GM23338 (cell line): ENCODE data around the gene CROCC2. TPM values are rescaled to one million over a fixed set of nuclear protein-coding genes. Genes with fewer than 3 reads are reported as not detected.

Experiments
- ATAC-seq: fragments of 200-7000 bp; cut with Tn5 transposase; 3 replicates; pipeline ENCODE4 v1.9.1; 2020
- DNase-seq: peaks from one replicate; pipeline ENCODE4 v3.0.0-alpha.2; 2015; ENCODE audit warnings: low spot score
- H2AFZ ChIP-seq: fragments of 200-600 bp; sonication (generic); 2 replicates; pipeline ENCODE4 v1.8.0; 2016; ENCODE audit warnings: antibody characterized with exemption, mild to moderate bottlenecking, moderate library complexity
- H3F3A ChIP-seq: fragments of 200-600 bp; sonication (generic); replicated peaks from 2 replicates; pipeline ENCODE4 v1.8.0; 2017; ENCODE audit warnings: antibody characterized with exemption, mixed run types, low read depth
- H3K27ac ChIP-seq: fragments of 200-600 bp; sonication (generic); 2 replicates; pipeline ENCODE4 v1.6.1; 2016; ENCODE audit warnings: low read depth
- H3K27me3 ChIP-seq: fragments of 200-600 bp; sonication (generic); 2 replicates; pipeline ENCODE4 v1.8.0; 2016; ENCODE audit warnings: mild to moderate bottlenecking, mixed run types, moderate library complexity; ENCODE audit not compliant: insufficient read depth
- H3K36me3 ChIP-seq: fragments of 200-600 bp; sonication (generic); 2 replicates; pipeline ENCODE4 v1.8.0; 2016; ENCODE audit warnings: mild to moderate bottlenecking; ENCODE audit not compliant: insufficient read depth
- H3K4me1 ChIP-seq: fragments of 200-600 bp; sonication (generic); 2 replicates; pipeline ENCODE4 v1.8.0; 2016; ENCODE audit warnings: mild to moderate bottlenecking, moderate library complexity; ENCODE audit not compliant: insufficient read depth
- H3K4me2 ChIP-seq: fragments of 200-600 bp; sonication (generic); 2 replicates; pipeline ENCODE4 v1.7.1; 2017; ENCODE audit warnings: mixed run types
- H3K4me3 ChIP-seq: fragments of 200-600 bp; sonication (generic); 2 replicates; pipeline ENCODE4 v1.6.1; 2016; ENCODE audit warnings: mixed run types
- H3K79me2 ChIP-seq: fragments of 200-600 bp; sonication (generic); replicated peaks from 2 replicates; pipeline ENCODE4 v1.8.0; 2017; ENCODE audit warnings: mild to moderate bottlenecking; ENCODE audit not compliant: insufficient read depth
- H3K9me2 ChIP-seq: fragments of 200-600 bp; sonication (generic); 2 replicates; pipeline ENCODE4 v1.8.0; 2017; ENCODE audit not compliant: insufficient read depth
- H4K20me1 ChIP-seq: fragments of 200-600 bp; sonication (generic); replicated peaks from 2 replicates; pipeline ENCODE4 v1.8.0; 2017; ENCODE audit warnings: mild to moderate bottlenecking; ENCODE audit not compliant: insufficient read depth
- H3K27ac Mint-ChIP-seq: 2 replicates; pipeline ENCODE4 v1.8.0; 2020; ENCODE audit warnings: inconsistent platforms, mild to moderate bottlenecking, moderate library complexity, mixed read lengths
- H3K27me3 Mint-ChIP-seq: 3 replicates; pipeline ENCODE4 v1.8.0; 2022; ENCODE audit warnings: low read depth, mild to moderate bottlenecking, moderate library complexity, mixed read lengths, inconsistent platforms; ENCODE audit not compliant: insufficient read depth, poor library complexity
- H3K36me3 Mint-ChIP-seq: 3 replicates; pipeline ENCODE4 v1.8.0; 2021; ENCODE audit warnings: low read depth, mild to moderate bottlenecking, inconsistent platforms, moderate library complexity, mixed read lengths
- H3K4me1 Mint-ChIP-seq: 3 replicates; pipeline ENCODE4 v1.8.0; 2020; ENCODE audit warnings: mild to moderate bottlenecking, inconsistent platforms, mixed read lengths
- H3K4me3 Mint-ChIP-seq: 3 replicates; pipeline ENCODE4 v1.8.0; 2021; ENCODE audit warnings: moderate library complexity, mild to moderate bottlenecking, inconsistent platforms, mixed read lengths
- H3K9me3 Mint-ChIP-seq: 3 replicates; pipeline ENCODE4 v1.8.0; 2020; ENCODE audit warnings: moderate library complexity, mild to moderate bottlenecking, inconsistent platforms, mixed read lengths
- CREB1 ChIP-seq: fragments of 250-450 bp; sonication (Bioruptor Pico); IDR thresholded peaks from 2 replicates; pipeline ENCODE4 v1.5.0; 2020; ENCODE audit warnings: low read depth, mild to moderate bottlenecking, moderate library complexity
- CTCF ChIP-seq, 2 experiments: fragments of 200-600 bp in 1 of 2; sonication (generic) in 1 of 2; conservative IDR thresholded peaks; 2 replicates each; pipeline versions ENCODE4 v1.5.1 to v1.6.1; 2016 to 2017; ENCODE audit warnings: antibody characterized with exemption in 2 of 2, low read depth in 2 of 2, mild to moderate bottlenecking in 2 of 2, moderate library complexity in 1 of 2
- ETS1 ChIP-seq: IDR thresholded peaks from 2 replicates; pipeline ENCODE4 v1.6.1; 2016; ENCODE audit warnings: antibody characterized with exemption
- EZH2 ChIP-seq: fragments of 200-600 bp; sonication (generic); IDR thresholded peaks from one replicate; pipeline ENCODE4 v1.8.0; 2017; ENCODE audit warnings: antibody characterized with exemption, mild to moderate bottlenecking, low read depth; ENCODE audit not compliant: unreplicated experiment
- NANOG ChIP-seq: IDR thresholded peaks from 2 replicates; pipeline ENCODE4 v1.6.1; 2016; ENCODE audit warnings: antibody characterized with exemption, borderline replicate concordance
- POLR2AphosphoS5 ChIP-seq: IDR thresholded peaks from 2 replicates; pipeline ENCODE4 v1.6.1; 2016; ENCODE audit warnings: antibody characterized with exemption, low read depth
- REST ChIP-seq: IDR thresholded peaks from one replicate; pipeline ENCODE4 v1.6.1; 2018; ENCODE audit warnings: antibody characterized with exemption; ENCODE audit not compliant: unreplicated experiment
- STAT1 ChIP-seq: IDR thresholded peaks from one replicate; pipeline ENCODE4 v1.6.1; 2016; ENCODE audit warnings: antibody characterized with exemption; ENCODE audit not compliant: unreplicated experiment
- ZNF114 ChIP-seq: fragments of 250-450 bp; sonication (Bioruptor Pico); IDR thresholded peaks from 2 replicates; pipeline ENCODE4 v1.5.0; 2020; ENCODE audit warnings: mild to moderate bottlenecking, moderate library complexity
- ZNF331 ChIP-seq: fragments of 250-450 bp; sonication (Bioruptor Pico); IDR thresholded peaks from 2 replicates; pipeline ENCODE4 v1.5.0; 2020; ENCODE audit warnings: low read depth, mild to moderate bottlenecking, moderate library complexity
- polyA plus RNA-seq: library from polyadenylated mRNA; unstranded; fragments of >200 nt; fragmentation: Nextera tagmentation; extraction: Ambion mirVana; gene quantifications from 2 replicates; pipeline ENCODE4 v1.2.1, GENCODE V29; 2016
- total RNA-seq: library from RNA; depleted of rRNA; stranded (reverse); fragments of >200 nt; shearing (Covaris generic); gene quantifications from 2 replicates; pipeline ENCODE4 v1.2.3, GENCODE V29; 2014

Gene CROCC2
- total and polyA plus RNA-seq, 2 experiments from 2014 or later = not detected

- no peak overlapping the region for H3K4me2 ChIP-seq
- H3K27ac ChIP-seq = no peak overlapping the region
- TF ChIP-seq CTCF (conservative IDR thresholded peaks at IDR 0.05; ENCODE audit: low read depth in 2 of 2) = no peak
- no peaks in the 10 kb centered on the region for H3K9me2 ChIP-seq
- H3F3A ChIP-seq = no peaks in the 10 kb centered on the region
- Mint-ChIP-seq H3K27me3 (peaks cover 21% of the 10 kb centered on the region), H3K27ac (no peak overlapping the region), H3K9me3 (peaks cover 35% of the 10 kb centered on the region), H3K36me3 (peaks cover 23% of the 10 kb centered on the region), H3K4me1 (peaks cover 2% of the 10 kb centered on the region; the same call in 1 of the 3 replicates), H3K4me3 (no peak overlapping the region)
- H4K20me1 ChIP-seq = no peaks in the 10 kb centered on the region; the same call in 1 of the 2 replicates
- no peak for DNase-seq
- H3K27me3 ChIP-seq = peaks cover 18% of the 10 kb centered on the region
- H2AFZ ChIP-seq = no peak overlapping the region
- no peak for ATAC-seq
- no peaks in the 10 kb centered on the region for H3K79me2 ChIP-seq
- no peaks in the 10 kb centered on the region for H3K36me3 ChIP-seq
- no peaks in the 10 kb centered on the region for H3K4me1 ChIP-seq
- H3K4me3 ChIP-seq = no peak overlapping the region
Observed at GRCh38 chr2:241002275-241003046, 96.3 kb downstream of the CROCC2 start.

GRCh38 chr2:241003047-241003360, 96.9 kb downstream of the CROCC2 start:
- H3K9me3 Mint-ChIP-seq = peaks cover 35% of the 10 kb centered on the region
- H3K27me3 Mint-ChIP-seq = peaks cover 21% of the 10 kb centered on the region
- H3K4me3 Mint-ChIP-seq = no peak overlapping the region
- no peaks in the 10 kb centered on the region; the same call in 1 of the 2 replicates for H4K20me1 ChIP-seq
- H2AFZ ChIP-seq = no peak overlapping the region
- no peaks in the 10 kb centered on the region for H3K36me3 ChIP-seq
- no peaks in the 10 kb centered on the region for H3K9me2 ChIP-seq
- no peaks in the 10 kb centered on the region for H3K4me1 ChIP-seq
- H3K4me2 ChIP-seq = no peak overlapping the region
- peaks cover 23% of the 10 kb centered on the region for H3K36me3 Mint-ChIP-seq
- ATAC-seq (no peak), DNase-seq (no peak)
- H3K4me3 ChIP-seq = no peak overlapping the region
- peaks cover 18% of the 10 kb centered on the region for H3K27me3 ChIP-seq
- H3K4me1 Mint-ChIP-seq = no peaks in the 10 kb centered on the region
- no peaks in the 10 kb centered on the region for H3K79me2 ChIP-seq
- no peak overlapping the region for H3K27ac Mint-ChIP-seq
- H3F3A ChIP-seq = no peaks in the 10 kb centered on the region
- H3K27ac ChIP-seq = no peak overlapping the region
- no peak for TF ChIP-seq CTCF (conservative IDR thresholded peaks at IDR 0.05; ENCODE audit: low read depth in 2 of 2)
- TF ChIP-seq POLR2AphosphoS5 = no peak
- no peak for TF ChIP-seq STAT1
- no peak for TF ChIP-seq EZH2
- TF ChIP-seq ETS1 = no peak
- no peak for TF ChIP-seq CREB1 (CRISPR knock-in tag)
- TF ChIP-seq ZNF114 (CRISPR knock-in tag) = no peak
- TF ChIP-seq NANOG = no peak
- no peak for TF ChIP-seq REST
- no peak for TF ChIP-seq ZNF331 (CRISPR knock-in tag)
